Large intestine (tissue), 3 donors: ENCODE measurements around the gene SP100. TPM values are rescaled to one million over a fixed set of nuclear protein-coding genes. Genes with fewer than 3 reads are reported as not detected.
"Not testable (repeated sequence)": the region's sequence is repeated elsewhere in the genome, so short reads cannot be mapped to it uniquely, and the experiment has no call there.

ENCODE experiments used
- DNase-seq, 2 donors: peaks; one replicate each; pipeline versions ENCODE4 v3.0.0 to v3.0.0-alpha.2; 2013
- H3K27ac ChIP-seq: one replicate; pipeline ENCODE4 v1.5.1; 2013; ENCODE audit warnings: low read length
- H3K27me3 ChIP-seq: 2 replicates; pipeline ENCODE4 v1.6.1; 2013; ENCODE audit warnings: low read length; ENCODE audit not compliant: control insufficient read depth, insufficient read depth
- H3K36me3 ChIP-seq: 2 replicates; pipeline ENCODE4 v1.6.1; 2013; ENCODE audit warnings: low read length; ENCODE audit not compliant: control insufficient read depth, insufficient read depth
- H3K4me1 ChIP-seq: one replicate; pipeline ENCODE4 v1.6.1; 2013; ENCODE audit warnings: low read length; ENCODE audit not compliant: control insufficient read depth, insufficient read depth
- H3K4me3 ChIP-seq: one replicate; pipeline ENCODE4 v1.5.1; 2013; ENCODE audit warnings: low read length
- H3K9me3 ChIP-seq: one replicate; pipeline ENCODE4 v1.6.1; 2013; ENCODE audit warnings: mild to moderate bottlenecking, low read depth, low read length, moderate library complexity; ENCODE audit not compliant: control insufficient read depth
- WGBS: methylation state at CpG from one replicate; pipeline ENCODE4 v1.1.5; 2013; ENCODE audit warnings: low lambda C conversion rate; ENCODE audit not compliant: insufficient coverage; 5-methylcytosine and 5-hydroxymethylcytosine counted together
- polyA plus RNA-seq: library from polyadenylated mRNA; unstranded; fragments of 120-200 nt; gene quantifications from one replicate; pipeline ENCODE4 v1.2.1, GENCODE V29; 2013

The SP100 gene
- polyA plus RNA-seq, 1 donor = 43.7 TPM

- not testable (repeated sequence) for H3K4me1 ChIP-seq
Measured at GRCh38 chr2:230439121-230439520, 23.1 kb downstream of the SP100 start.

GRCh38 chr2:230439590-230439989, 23.6 kb downstream of the SP100 start:
- WGBS = 100% methylated on average over 1 of the region's 2 CpGs
- Histone ChIP-seq H3K27me3 (no peaks in the 10 kb centered on the region), H3K27ac (no peak overlapping the region)

More at GRCh38 chr2:230439121-230439520, 23.1 kb downstream of the SP100 start:
- not testable (repeated sequence) for H3K9me3 ChIP-seq, H3K27me3 ChIP-seq, H3K36me3 ChIP-seq, H3K4me3 ChIP-seq, H3K27ac ChIP-seq, DNase-seq

GRCh38 chr2:230441227-230441897, 25.4 kb downstream of the SP100 start:
- Histone ChIP-seq H3K4me1 (no peaks in the 10 kb centered on the region), H3K27ac (no peak overlapping the region), H3K36me3 (peaks cover 23% of the 10 kb centered on the region), H3K4me3 (no peak overlapping the region), H3K27me3 (no peaks in the 10 kb centered on the region), H3K9me3 (no peaks in the 10 kb centered on the region)
- WGBS = 100% methylated on average over 3 of the region's 4 CpGs
- no peak for DNase-seq

More at GRCh38 chr2:230439590-230439989, 23.6 kb downstream of the SP100 start:
- Histone ChIP-seq H3K36me3 (peaks cover 13% of the 10 kb centered on the region), H3K9me3 (no peaks in the 10 kb centered on the region), H3K4me1 (no peaks in the 10 kb centered on the region), H3K4me3 (no peak overlapping the region)
- no peak for DNase-seq

GRCh38 chr2:230443541-230443940, 27.5 kb downstream of the SP100 start:
- H3K27me3 ChIP-seq = no peaks in the 10 kb centered on the region
- peaks cover 42% of the 10 kb centered on the region for H3K36me3 ChIP-seq
- H3K9me3 ChIP-seq = no peaks in the 10 kb centered on the region
- no peak overlapping the region for H3K27ac ChIP-seq
- no peaks in the 10 kb centered on the region for H3K4me1 ChIP-seq
- no CpG with 5 or more reads among the region's 2 CpGs for WGBS
- no peak overlapping the region for H3K4me3 ChIP-seq
- no peak for DNase-seq

- Histone ChIP-seq H3K4me3 (no peak overlapping the region), H3K4me1 (no peaks in the 10 kb centered on the region), H3K9me3 (no peaks in the 10 kb centered on the region), H3K27ac (no peak overlapping the region), H3K36me3 (peaks cover 55% of the 10 kb centered on the region), H3K27me3 (no peaks in the 10 kb centered on the region)
- DNase-seq = no peak
- 93% methylated on average over 2 of the region's 2 CpGs for WGBS
Measured at GRCh38 chr2:230444832-230445231, 28.8 kb downstream of the SP100 start.

GRCh38 chr2:230447036-230447435, 31.0 kb downstream of the SP100 start:
- H3K27me3 ChIP-seq = no peaks in the 10 kb centered on the region
- no peaks in the 10 kb centered on the region for H3K9me3 ChIP-seq
- H3K4me1 ChIP-seq = no peaks in the 10 kb centered on the region
- no peak overlapping the region for H3K4me3 ChIP-seq
- WGBS = no CpG with 5 or more reads among the region's 7 CpGs
- no peak overlapping the region for H3K27ac ChIP-seq
- H3K36me3 ChIP-seq = peaks cover 58% of the 10 kb centered on the region
- no peak for DNase-seq

- 100% methylated on average over 3 of the region's 8 CpGs for WGBS
- no peak overlapping the region for H3K4me3 ChIP-seq
- H3K27ac ChIP-seq = no peak overlapping the region
- peaks cover 58% of the 10 kb centered on the region for H3K36me3 ChIP-seq
- H3K27me3 ChIP-seq = no peaks in the 10 kb centered on the region
- no peaks in the 10 kb centered on the region for H3K9me3 ChIP-seq
- DNase-seq = no peak
- H3K4me1 ChIP-seq = no peaks in the 10 kb centered on the region
Measured at GRCh38 chr2:230447455-230448451, 31.8 kb downstream of the SP100 start.

GRCh38 chr2:230449901-230450467, 34.0 kb downstream of the SP100 start:
- H3K27ac ChIP-seq = no peak overlapping the region
- no peak for DNase-seq
- H3K27me3 ChIP-seq = no peaks in the 10 kb centered on the region
- WGBS = 100% methylated on average over 3 of the region's 6 CpGs
- no peaks in the 10 kb centered on the region for H3K4me1 ChIP-seq
- peaks cover 1% of the 10 kb centered on the region for H3K9me3 ChIP-seq
- H3K4me3 ChIP-seq = no peak overlapping the region
- peaks cover 50% of the 10 kb centered on the region for H3K36me3 ChIP-seq

GRCh38 chr2:230453006-230453405, 37.0 kb downstream of the SP100 start:
- WGBS = no CpG with 5 or more reads among the region's 2 CpGs
- Histone ChIP-seq H3K4me3 (no peak overlapping the region), H3K4me1 (no peaks in the 10 kb centered on the region), H3K27ac (no peak overlapping the region), H3K36me3 (peaks cover 39% of the 10 kb centered on the region), H3K9me3 (peaks cover 7% of the 10 kb centered on the region), H3K27me3 (no peaks in the 10 kb centered on the region)
- no peak for DNase-seq

GRCh38 chr2:230455005-230455684, 39.1 kb downstream of the SP100 start:
- H3K9me3 ChIP-seq = peaks cover 7% of the 10 kb centered on the region
- H3K4me1 ChIP-seq = no peaks in the 10 kb centered on the region
- peaks cover 22% of the 10 kb centered on the region for H3K36me3 ChIP-seq
- H3K27me3 ChIP-seq = no peaks in the 10 kb centered on the region
- 100% methylated on average over 1 of the region's 2 CpGs for WGBS
- no peak overlapping the region for H3K27ac ChIP-seq
- H3K4me3 ChIP-seq = no peak overlapping the region
- DNase-seq = no peak
